GM18867 (cell line): Measurements from ENCODE around the gene MS4A12.
"Not testable (repeated sequence)": the region's sequence is repeated elsewhere in the genome, so short reads cannot be mapped to it uniquely, and the experiment has no call there.

Experiments
- ATAC-seq: cut with Tn5 transposase; IDR thresholded peaks from one replicate; pipeline ENCODE4 v1.9.1; 2021; ENCODE audit warnings: mild to moderate bottlenecking, moderate library complexity; ENCODE audit not compliant: unreplicated experiment

MS4A12 gene

GRCh38 chr11:60492488-60493009 is at the start of gene MS4A12:
Gene MS4A12, plus strand, starts transcription at chr11:60492778. Its CDS starts 4,541 bp downstream, at chr11:60497319.
- ATAC-seq: no peak

- no peak for ATAC-seq
Measured at GRCh38 chr11:60447070-60447469, 45.5 kb upstream of the MS4A12 start.

GRCh38 chr11:60447846-60448245 is 44.7 kb upstream of the MS4A12 start:
- ATAC-seq: no peak

- ATAC-seq: not testable (repeated sequence)
Measured at GRCh38 chr11:60451185-60451584, 41.4 kb upstream of the MS4A12 start.

- no peak for ATAC-seq
Measured at GRCh38 chr11:60454212-60454611, 38.4 kb upstream of the MS4A12 start.

- ATAC-seq: peak; percentile 85
Measured at GRCh38 chr11:60455531-60456042, 37.0 kb upstream of the MS4A12 start, which contains the start of gene MS4A1. Gene MS4A1, plus strand, starts transcription at chr11:60455847. Its CDS starts 6,528 bp downstream, at chr11:60462375.

GRCh38 chr11:60457576-60457975 is 35.0 kb upstream of the MS4A12 start:
- ATAC-seq: peak; percentile 40

GRCh38 chr11:60459345-60459744 is 33.2 kb upstream of the MS4A12 start:
- ATAC-seq: peak; percentile 25

GRCh38 chr11:60468829-60469228 is 23.7 kb upstream of the MS4A12 start:
- no peak for ATAC-seq

- no peak for ATAC-seq
Measured at GRCh38 chr11:60469723-60470122, 22.9 kb upstream of the MS4A12 start.

GRCh38 chr11:60477035-60477445 is 15.5 kb upstream of the MS4A12 start:
- no peak for ATAC-seq

- ATAC-seq: peak; percentile 51
Measured at GRCh38 chr11:60482361-60482760, 10.2 kb upstream of the MS4A12 start.

- peak; percentile 98 for ATAC-seq
Measured at GRCh38 chr11:60485987-60486386, 6.6 kb upstream of the MS4A12 start.

- no peak for ATAC-seq
Measured at GRCh38 chr11:60493454-60493853, 876 bp downstream of the MS4A12 start.

GRCh38 chr11:60498399-60498798 is 5.8 kb downstream of the MS4A12 start:
- no peak for ATAC-seq

GRCh38 chr11:60498853-60499252 is 6.3 kb downstream of the MS4A12 start:
- peak; percentile 70 for ATAC-seq

- no peak for ATAC-seq
Measured at GRCh38 chr11:60500276-60500910, 7.8 kb downstream of the MS4A12 start.

GRCh38 chr11:60502221-60502775 is 9.7 kb downstream of the MS4A12 start:
- no peak for ATAC-seq

- peak; percentile 52 for ATAC-seq
Measured at GRCh38 chr11:60504219-60504905, 11.8 kb downstream of the MS4A12 start.

- ATAC-seq: not testable (repeated sequence)
Measured at GRCh38 chr11:60509609-60510008, 17.0 kb downstream of the MS4A12 start.

GRCh38 chr11:60510209-60510608 is 17.6 kb downstream of the MS4A12 start:
- ATAC-seq: not testable (repeated sequence)

- no peak for ATAC-seq
Measured at GRCh38 chr11:60511393-60511792, 18.8 kb downstream of the MS4A12 start.
